HFFc6 (cell line): ENCODE results near the gene TBL3. TPM values are rescaled to one million over a fixed set of nuclear protein-coding genes. Genes with fewer than 3 reads are reported as not detected.

ENCODE experiments used
- DNase-seq: peaks from one replicate; pipeline ENCODE4 v3.0.0-alpha.2; 2018
- H3K27ac Mint-ChIP-seq: 2 replicates; pipeline ENCODE4 v1.8.0; 2020; ENCODE audit warnings: mild to moderate bottlenecking, mixed read lengths
- H3K27me3 Mint-ChIP-seq: 2 replicates; pipeline ENCODE4 v1.8.0; 2021; ENCODE audit warnings: mild to moderate bottlenecking, moderate library complexity, mixed read lengths; ENCODE audit not compliant: insufficient read depth
- H3K36me3 Mint-ChIP-seq: 2 replicates; pipeline ENCODE4 v1.8.0; 2021; ENCODE audit warnings: low read depth, mixed read lengths
- H3K4me1 Mint-ChIP-seq: 2 replicates; pipeline ENCODE4 v1.8.0; 2020; ENCODE audit warnings: low read depth, mixed read lengths
- H3K4me3 Mint-ChIP-seq: 2 replicates; pipeline ENCODE4 v1.8.0; 2020; ENCODE audit warnings: mild to moderate bottlenecking, moderate library complexity, mixed read lengths
- H3K9me3 Mint-ChIP-seq: 2 replicates; pipeline ENCODE4 v1.8.0; 2020; ENCODE audit warnings: mild to moderate bottlenecking, mixed read lengths
- CTCF ChIP-seq: fragments of 200-600 bp; sonication (generic); IDR thresholded peaks from 2 replicates; pipeline ENCODE4 v1.5.0; 2021; ENCODE audit warnings: antibody characterized with exemption, mild to moderate bottlenecking
- total RNA-seq, 6 experiments: library from RNA; stranded (reverse); fragmentation: NEBNext Ultra II Directional; extraction: Animal tissue kit (Norgen Biotek cat#: 25700); gene quantifications; 2 replicates in 1 of 6; 3 replicates in 5 of 6; pipeline ENCODE4 v1.2.3, GENCODE V29; 2021

TBL3 gene
- total RNA-seq, 6 experiments from 2014 or later, result 42.4 to 47.3 (median 44.1) TPM

DNA sequence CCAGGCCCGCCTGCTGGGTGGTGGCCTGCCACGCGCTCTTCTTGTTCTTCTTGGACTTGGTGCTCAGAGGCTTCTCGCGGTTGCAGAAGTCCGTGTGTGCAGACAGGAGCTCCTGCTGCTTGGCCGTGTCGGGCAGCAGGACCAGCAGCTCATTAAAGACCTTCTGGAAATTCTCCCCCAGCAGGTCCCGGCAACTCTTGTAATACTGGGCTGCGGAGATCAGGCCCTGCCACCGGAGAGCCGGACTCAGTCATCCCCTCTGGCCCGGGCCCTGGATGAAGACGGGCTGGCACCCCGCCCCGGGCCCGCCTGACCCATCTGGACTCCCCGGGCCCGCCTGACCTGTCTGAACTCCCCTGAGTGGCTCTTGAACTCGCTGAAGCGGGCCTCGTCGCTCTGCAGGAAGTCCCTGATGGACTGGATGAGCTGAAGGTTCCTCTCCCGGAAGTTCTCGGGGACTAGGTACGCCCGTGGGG, 26.5 kb downstream of the TBL3 start:
- no peak for TF ChIP-seq CTCF
- Mint-ChIP-seq H3K27ac (peak overlapping the region; percentile 43; the same call in 1 of the 2 replicates), H3K9me3 (no peaks in the 10 kb centered on the region), H3K36me3 (peaks cover 10% of the 10 kb centered on the region; the same call in 1 of the 2 replicates), H3K27me3 (no peaks in the 10 kb centered on the region), H3K4me3 (no peak overlapping the region), H3K4me1 (peaks cover 14% of the 10 kb centered on the region; the same call in 1 of the 2 replicates)
- no peak for DNase-seq

DNA sequence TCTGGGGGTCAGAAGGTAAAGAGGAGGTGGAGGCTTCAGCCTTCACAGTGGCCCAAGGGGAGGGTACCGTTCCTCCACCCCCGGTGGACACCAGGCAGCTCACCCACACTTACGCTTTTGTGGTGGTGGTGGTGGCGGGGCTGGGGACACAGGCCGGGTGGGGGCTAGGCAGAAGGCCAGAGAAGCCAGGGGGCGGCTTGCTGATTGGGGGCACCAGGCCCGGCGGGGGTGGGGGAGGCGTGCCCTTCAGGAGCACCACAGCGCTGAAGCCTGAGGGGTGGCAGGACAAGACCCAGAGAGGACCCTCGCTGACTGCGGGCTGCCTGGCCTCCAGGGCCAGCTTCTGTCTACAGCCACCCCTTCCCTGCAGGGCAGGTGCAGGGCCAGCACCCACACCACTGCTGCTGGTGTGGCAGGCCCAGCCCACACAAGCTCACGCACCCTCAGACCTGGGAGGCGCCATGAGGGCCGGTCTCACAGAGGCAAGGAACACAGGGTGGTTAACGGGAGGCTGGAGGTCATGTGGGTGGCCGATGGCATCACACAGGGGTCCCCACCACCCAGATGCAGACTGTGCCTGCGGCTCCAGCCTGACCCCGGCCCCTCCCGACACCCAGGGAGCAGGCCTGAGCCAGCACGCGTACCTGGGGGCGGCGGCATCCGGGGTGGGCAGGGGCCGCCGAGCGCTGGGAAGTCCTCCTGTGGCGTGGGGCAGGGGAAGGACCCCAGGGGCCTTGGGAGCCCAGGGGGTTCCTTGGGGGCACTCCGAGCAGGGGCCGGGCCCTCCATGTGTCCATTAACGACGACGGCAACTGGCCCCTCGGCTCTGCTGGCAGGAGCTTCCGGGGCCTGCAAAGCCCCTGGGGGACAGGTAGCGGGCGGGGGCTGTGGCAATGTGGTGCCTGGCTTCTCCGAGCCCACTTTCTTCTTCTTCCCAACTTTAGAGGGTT, 27.3 kb downstream of the TBL3 start:
- H3K9me3 Mint-ChIP-seq, result no peaks in the 10 kb centered on the region

DNA sequence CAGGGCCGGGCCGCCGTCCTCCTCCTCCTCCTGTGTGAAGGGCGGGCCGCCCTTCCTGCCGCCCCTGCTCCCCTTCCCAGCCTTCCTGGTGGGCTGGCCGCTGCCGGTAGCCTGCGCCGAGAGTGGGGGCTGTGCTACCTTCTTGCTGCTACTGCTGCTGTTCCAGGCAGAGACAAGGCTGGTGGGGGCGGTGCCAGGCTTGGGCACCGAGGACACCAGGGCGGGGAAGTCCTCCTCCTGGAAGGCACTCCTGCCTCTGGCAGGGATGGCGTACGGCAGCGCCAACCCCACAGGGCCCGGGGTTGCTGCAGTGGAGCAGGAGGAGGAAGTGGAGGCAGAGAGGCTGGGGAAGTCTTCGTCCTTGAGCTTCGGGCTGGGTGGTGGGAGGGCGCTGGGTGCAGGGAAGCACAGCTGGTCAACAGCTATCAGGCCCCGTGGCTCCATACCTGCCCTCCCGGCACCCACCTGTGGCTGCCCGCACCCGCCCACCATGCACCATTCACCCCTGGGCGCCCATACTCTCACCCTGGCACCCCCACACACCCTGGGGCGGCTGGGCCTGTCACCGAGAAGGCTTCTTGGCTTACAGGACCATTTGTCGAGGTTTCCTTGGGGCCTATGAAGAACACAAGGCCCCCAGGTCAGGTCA, 28.1 kb downstream of the TBL3 start:
- no peaks in the 10 kb centered on the region for H3K9me3 Mint-ChIP-seq
- no peak overlapping the region for H3K27ac Mint-ChIP-seq
- H3K4me1 Mint-ChIP-seq, result peaks cover 14% of the 10 kb centered on the region; the same call in 1 of the 2 replicates
- no peaks in the 10 kb centered on the region for H3K27me3 Mint-ChIP-seq
- TF ChIP-seq CTCF, result no peak
- no peak for DNase-seq
- H3K4me3 Mint-ChIP-seq, result no peak overlapping the region
- H3K36me3 Mint-ChIP-seq, result peaks cover 10% of the 10 kb centered on the region; the same call in 1 of the 2 replicates

More for the DNA sequence above, 27.3 kb downstream of the TBL3 start:
- peaks cover 10% of the 10 kb centered on the region; the same call in 1 of the 2 replicates for H3K36me3 Mint-ChIP-seq
- no peak overlapping the region for H3K4me3 Mint-ChIP-seq
- TF ChIP-seq CTCF, result no peak
- no peaks in the 10 kb centered on the region for H3K27me3 Mint-ChIP-seq
- DNase-seq, result no peak
- H3K27ac Mint-ChIP-seq, result no peak overlapping the region
- peaks cover 14% of the 10 kb centered on the region; the same call in 1 of the 2 replicates for H3K4me1 Mint-ChIP-seq

GRCh38 chr16:2001035-2001434, 29.2 kb downstream of the TBL3 start:
- H3K4me1 Mint-ChIP-seq, result peaks cover 14% of the 10 kb centered on the region; the same call in 1 of the 2 replicates
- H3K36me3 Mint-ChIP-seq, result peaks cover 5% of the 10 kb centered on the region; the same call in 1 of the 2 replicates
- H3K27ac Mint-ChIP-seq, result no peak overlapping the region
- no peak for DNase-seq
- TF ChIP-seq CTCF, result no peak
- no peaks in the 10 kb centered on the region for H3K27me3 Mint-ChIP-seq
- H3K9me3 Mint-ChIP-seq, result no peaks in the 10 kb centered on the region
- H3K4me3 Mint-ChIP-seq, result no peak overlapping the region

DNA sequence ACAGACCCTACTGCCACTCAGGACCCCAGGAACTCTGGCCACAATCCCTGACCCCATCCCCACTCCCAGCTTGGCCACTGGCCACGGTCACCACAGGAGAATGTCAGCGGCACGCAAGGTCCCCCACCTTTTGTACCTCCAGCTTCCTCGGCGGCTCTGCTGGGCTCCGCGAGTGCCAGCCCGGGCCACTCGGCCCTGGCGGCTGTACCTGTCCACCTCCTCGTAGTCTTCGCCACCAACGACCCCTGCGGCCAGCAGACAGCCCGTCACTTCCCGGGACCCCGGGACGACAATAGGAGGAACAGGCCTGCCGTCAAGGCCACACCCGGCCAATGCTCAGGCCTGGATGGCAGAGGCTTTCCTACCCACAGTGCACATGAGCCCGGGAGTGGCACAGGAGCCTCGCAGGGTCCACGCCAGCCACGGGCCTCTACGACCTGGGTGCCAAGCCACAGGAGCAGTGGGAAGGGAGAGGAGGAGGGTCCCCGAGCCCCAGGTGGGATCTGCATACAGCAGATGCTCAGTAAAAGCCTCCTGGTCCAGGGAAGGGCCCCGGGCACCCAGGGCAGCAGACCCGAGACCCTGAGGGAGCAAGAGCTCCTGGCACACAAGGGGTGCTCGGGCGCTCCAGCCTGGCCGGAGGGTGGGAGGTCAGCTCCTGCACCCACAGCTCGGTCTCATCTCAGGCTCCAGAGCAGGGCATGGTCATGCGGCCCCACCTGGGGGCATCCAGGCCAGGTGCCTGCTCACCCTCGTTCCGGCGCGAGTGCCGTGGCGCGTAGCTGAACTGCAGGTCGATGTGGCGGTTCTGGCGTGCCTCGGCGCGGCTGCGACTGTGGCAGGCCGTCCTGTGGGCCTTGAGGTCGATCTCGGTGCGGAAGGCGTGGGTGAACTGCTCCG, 29.9 kb downstream of the TBL3 start:
- TF ChIP-seq CTCF, result no peak
- no peaks in the 10 kb centered on the region for H3K9me3 Mint-ChIP-seq
- H3K27me3 Mint-ChIP-seq, result no peaks in the 10 kb centered on the region
- no peak overlapping the region for H3K27ac Mint-ChIP-seq
- H3K4me1 Mint-ChIP-seq, result peaks cover 14% of the 10 kb centered on the region; the same call in 1 of the 2 replicates
- no peak overlapping the region for H3K4me3 Mint-ChIP-seq
- DNase-seq, result no peak
- H3K36me3 Mint-ChIP-seq, result peaks cover 5% of the 10 kb centered on the region; the same call in 1 of the 2 replicates
